ENCODE data around the gene FOXK1.
"Not testable (repeated sequence)": the region's sequence is repeated elsewhere in the genome, so short reads cannot be mapped to it uniquely, and the experiment has no call there.

FOXK1 gene
- total RNA-seq = 143 to 191 (median 182) reads per million in 3 donors

DNA sequence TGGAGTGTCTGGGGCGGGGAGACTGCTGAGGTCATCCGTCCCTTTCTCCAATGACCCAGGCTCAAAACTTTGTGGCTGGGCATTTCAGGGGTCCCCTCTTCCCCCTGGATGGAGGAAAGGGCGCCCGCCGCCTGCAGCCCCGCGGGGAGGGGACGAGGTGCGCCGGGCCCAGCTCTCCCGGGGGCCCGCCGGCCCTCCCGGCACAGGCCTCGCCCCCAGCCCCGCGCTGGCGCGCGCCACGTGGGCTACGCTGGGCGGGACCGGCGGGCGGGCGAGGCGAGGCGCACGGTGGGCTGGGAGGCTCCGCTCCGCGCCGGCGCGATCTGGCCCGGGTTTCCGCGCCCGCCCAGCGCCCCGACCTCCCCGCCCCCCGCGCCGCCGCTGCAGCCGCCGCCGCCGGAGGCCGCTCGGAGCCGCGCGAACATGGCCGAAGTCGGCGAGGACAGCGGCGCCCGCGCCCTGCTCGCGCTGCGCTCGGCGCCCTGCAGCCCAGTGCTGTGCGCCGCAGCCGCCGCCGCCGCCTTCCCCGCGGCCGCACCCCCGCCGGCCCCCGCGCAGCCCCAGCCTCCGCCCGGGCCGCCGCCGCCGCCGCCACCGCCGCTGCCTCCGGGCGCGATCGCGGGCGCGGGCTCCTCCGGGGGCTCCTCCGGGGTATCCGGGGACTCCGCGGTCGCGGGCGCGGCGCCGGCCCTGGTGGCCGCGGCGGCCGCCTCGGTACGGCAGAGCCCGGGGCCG, at the start of gene FOXK1:
FOXK1 (plus strand) TSS at position 410 of the 735 bp plus-strand sequence; CDS start at position 424, 14 bp downstream.
- no peaks in the 10 kb centered on the region for H3K9me3 ChIP-seq (ENCODE audit: control insufficient read depth, low read length)
- H3K27ac ChIP-seq (ENCODE audit: insufficient read depth, low read length, poor library complexity, severe bottlenecking) = peak within 1 kb of the TSS; percentile 94
- peaks cover 25% of the 10 kb centered on the region for H3K4me1 ChIP-seq (ENCODE audit: control insufficient read depth, insufficient read depth, low read length, poor library complexity, severe bottlenecking)
- peak; percentile 58 to 69 (median 61) for DNase-seq
- H3K27me3 ChIP-seq (replicated peaks; ENCODE audit: control insufficient read depth, insufficient read depth, low read length, poor library complexity, severe bottlenecking) = no peaks in the 10 kb centered on the region
- H3K4me3 ChIP-seq (ENCODE audit: insufficient read depth, low read depth, low read length, poor library complexity, severe bottlenecking) = peak within 1 kb of the TSS; percentile 92
- H3K36me3 ChIP-seq (ENCODE audit: control insufficient read depth, insufficient read depth, low read length) = peaks cover 6% of the 10 kb centered on the region

DNA sequence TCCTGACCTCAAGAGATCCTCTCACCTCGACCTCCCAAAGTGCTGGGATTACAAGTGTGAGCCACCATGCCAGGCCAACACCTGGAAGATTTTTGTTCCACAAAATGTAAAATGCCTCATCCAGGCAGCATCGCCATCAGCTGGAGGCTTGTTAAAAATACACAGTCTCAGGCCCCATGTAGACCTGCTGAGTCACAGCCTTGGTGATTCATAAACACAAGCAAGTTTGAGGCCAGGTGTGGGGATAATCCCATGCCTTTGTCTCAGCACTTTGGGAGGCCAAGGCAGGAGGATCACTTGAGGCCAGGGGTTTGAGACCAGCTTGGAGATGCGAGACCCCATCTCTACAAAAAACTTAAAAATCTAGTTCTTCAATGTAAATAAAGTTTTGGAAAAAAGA, 49.1 kb upstream of the FOXK1 start:
- DNase-seq = no peak
- no peak overlapping the region for H3K27ac ChIP-seq (ENCODE audit: insufficient read depth, low read length, poor library complexity, severe bottlenecking)
- H3K9me3 ChIP-seq (ENCODE audit: control insufficient read depth, low read length) = no peaks in the 10 kb centered on the region
- H3K4me3 ChIP-seq (ENCODE audit: insufficient read depth, low read depth, low read length, poor library complexity, severe bottlenecking) = no peak overlapping the region
- H3K36me3 ChIP-seq (ENCODE audit: control insufficient read depth, insufficient read depth, low read length) = no peaks in the 10 kb centered on the region
- H3K4me1 ChIP-seq (ENCODE audit: control insufficient read depth, insufficient read depth, low read length, poor library complexity, severe bottlenecking) = no peaks in the 10 kb centered on the region
- H3K27me3 ChIP-seq (replicated peaks; ENCODE audit: control insufficient read depth, insufficient read depth, low read length, poor library complexity, severe bottlenecking) = no peaks in the 10 kb centered on the region

DNA sequence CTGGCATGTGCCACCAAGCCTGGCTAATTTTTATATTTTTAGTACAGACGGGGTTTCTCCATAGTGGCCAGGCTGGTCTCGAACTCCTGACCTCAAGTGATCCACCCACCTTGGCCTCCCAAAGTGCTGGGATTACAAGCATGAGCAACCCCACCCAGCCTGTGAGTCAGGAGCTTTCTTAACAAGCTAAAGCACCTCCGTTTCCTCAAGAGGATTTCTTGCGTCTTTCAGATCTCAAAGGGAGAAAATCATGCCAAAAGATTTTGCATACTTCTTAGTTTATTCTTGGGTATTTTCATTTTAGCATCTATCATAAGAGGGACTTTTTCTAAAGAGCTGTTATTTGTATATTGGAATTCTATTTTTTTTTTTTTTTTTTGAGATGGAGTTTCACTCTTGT, 47.9 kb upstream of the FOXK1 start:
- Histone ChIP-seq H3K27ac (ENCODE audit: insufficient read depth, low read length, poor library complexity, severe bottlenecking) (no peak overlapping the region), H3K9me3 (ENCODE audit: control insufficient read depth, low read length) (no peaks in the 10 kb centered on the region), H3K36me3 (ENCODE audit: control insufficient read depth, insufficient read depth, low read length) (no peaks in the 10 kb centered on the region), H3K27me3 (replicated peaks; ENCODE audit: control insufficient read depth, insufficient read depth, low read length, poor library complexity, severe bottlenecking) (no peaks in the 10 kb centered on the region), H3K4me3 (ENCODE audit: insufficient read depth, low read depth, low read length, poor library complexity, severe bottlenecking) (no peak overlapping the region), H3K4me1 (ENCODE audit: control insufficient read depth, insufficient read depth, low read length, poor library complexity, severe bottlenecking) (no peaks in the 10 kb centered on the region)
- DNase-seq = no peak

DNA sequence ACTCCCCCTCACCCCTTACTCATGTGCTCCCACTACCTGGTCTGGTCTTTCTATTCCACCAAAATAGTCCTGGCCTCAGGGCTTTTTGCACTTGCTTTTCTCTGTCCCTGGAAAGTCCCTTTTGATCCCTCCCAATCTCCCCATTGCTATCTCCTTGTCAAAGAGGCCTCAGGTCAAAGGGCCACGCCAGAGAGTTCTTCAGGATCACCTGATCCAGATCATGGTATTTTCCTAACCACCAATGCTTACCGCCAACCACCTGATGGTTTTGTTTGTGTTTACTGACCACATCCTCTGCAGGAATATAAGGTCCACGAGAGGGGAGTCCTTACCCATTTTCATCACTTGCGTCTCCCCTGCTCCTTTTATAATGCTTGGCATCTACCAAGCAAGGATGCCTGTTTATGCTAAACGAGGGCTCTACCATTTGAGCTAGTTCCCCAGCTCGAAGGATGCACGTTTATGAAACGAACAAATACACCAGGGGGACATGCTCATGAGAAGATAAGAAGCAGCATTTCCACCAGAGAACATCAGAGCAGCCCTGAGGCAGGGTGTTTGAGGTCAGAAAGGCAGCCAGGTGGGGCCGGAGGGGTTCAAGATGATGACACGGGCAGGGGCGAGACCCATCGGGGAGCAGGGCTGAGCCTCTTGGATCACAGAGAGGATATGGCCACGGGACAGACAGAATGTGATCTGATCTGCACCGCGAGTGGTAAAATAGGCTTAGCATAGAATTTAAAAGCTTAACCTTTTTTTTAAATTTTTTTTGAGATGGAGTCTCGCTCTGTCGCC, 43.1 kb upstream of the FOXK1 start:
- DNase-seq = no peak
- H3K9me3 ChIP-seq (ENCODE audit: control insufficient read depth, low read length) = no peaks in the 10 kb centered on the region
- no peaks in the 10 kb centered on the region for H3K36me3 ChIP-seq (ENCODE audit: control insufficient read depth, insufficient read depth, low read length)
- H3K4me1 ChIP-seq (ENCODE audit: control insufficient read depth, insufficient read depth, low read length, poor library complexity, severe bottlenecking) = peaks cover 10% of the 10 kb centered on the region
- H3K4me3 ChIP-seq (ENCODE audit: insufficient read depth, low read depth, low read length, poor library complexity, severe bottlenecking) = no peak overlapping the region
- no peak overlapping the region for H3K27ac ChIP-seq (ENCODE audit: insufficient read depth, low read length, poor library complexity, severe bottlenecking)
- H3K27me3 ChIP-seq (replicated peaks; ENCODE audit: control insufficient read depth, insufficient read depth, low read length, poor library complexity, severe bottlenecking) = no peaks in the 10 kb centered on the region

DNA sequence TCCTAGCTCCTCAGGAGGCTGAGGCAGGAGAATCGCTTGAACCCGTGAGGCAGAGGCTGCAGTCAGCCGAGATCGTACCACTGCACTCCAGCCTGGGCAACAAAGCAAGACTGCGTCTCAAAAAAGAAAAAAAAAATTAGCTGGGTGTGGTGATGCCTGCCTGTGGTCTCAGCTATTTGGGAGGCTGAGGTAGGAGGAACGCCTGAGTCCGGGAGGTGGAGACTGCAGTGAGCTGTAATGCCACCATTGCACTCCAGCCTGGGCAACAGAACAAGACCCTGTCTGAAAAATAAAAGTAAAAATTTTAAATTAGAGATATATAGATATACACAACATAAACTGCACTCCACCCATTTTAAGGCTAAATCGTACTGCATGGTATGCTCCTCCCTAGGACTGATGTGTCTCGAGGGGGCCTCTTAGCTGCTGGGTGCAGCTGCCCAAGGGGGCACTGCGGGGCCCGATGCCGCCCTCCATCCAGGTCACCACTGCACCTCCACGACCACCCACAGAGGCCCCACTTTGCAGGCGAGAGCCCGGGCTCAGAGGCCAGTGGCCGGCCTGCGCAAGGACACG, 40.9 kb upstream of the FOXK1 start:
- H3K4me3 ChIP-seq (ENCODE audit: insufficient read depth, low read depth, low read length, poor library complexity, severe bottlenecking) = peak overlapping the region; percentile 60
- no peaks in the 10 kb centered on the region for H3K36me3 ChIP-seq (ENCODE audit: control insufficient read depth, insufficient read depth, low read length)
- no peaks in the 10 kb centered on the region for H3K9me3 ChIP-seq (ENCODE audit: control insufficient read depth, low read length)
- peaks cover 10% of the 10 kb centered on the region for H3K4me1 ChIP-seq (ENCODE audit: control insufficient read depth, insufficient read depth, low read length, poor library complexity, severe bottlenecking)
- H3K27me3 ChIP-seq (replicated peaks; ENCODE audit: control insufficient read depth, insufficient read depth, low read length, poor library complexity, severe bottlenecking) = no peaks in the 10 kb centered on the region
- no peak for DNase-seq
- peak overlapping the region; percentile 64 for H3K27ac ChIP-seq (ENCODE audit: insufficient read depth, low read length, poor library complexity, severe bottlenecking)

DNA sequence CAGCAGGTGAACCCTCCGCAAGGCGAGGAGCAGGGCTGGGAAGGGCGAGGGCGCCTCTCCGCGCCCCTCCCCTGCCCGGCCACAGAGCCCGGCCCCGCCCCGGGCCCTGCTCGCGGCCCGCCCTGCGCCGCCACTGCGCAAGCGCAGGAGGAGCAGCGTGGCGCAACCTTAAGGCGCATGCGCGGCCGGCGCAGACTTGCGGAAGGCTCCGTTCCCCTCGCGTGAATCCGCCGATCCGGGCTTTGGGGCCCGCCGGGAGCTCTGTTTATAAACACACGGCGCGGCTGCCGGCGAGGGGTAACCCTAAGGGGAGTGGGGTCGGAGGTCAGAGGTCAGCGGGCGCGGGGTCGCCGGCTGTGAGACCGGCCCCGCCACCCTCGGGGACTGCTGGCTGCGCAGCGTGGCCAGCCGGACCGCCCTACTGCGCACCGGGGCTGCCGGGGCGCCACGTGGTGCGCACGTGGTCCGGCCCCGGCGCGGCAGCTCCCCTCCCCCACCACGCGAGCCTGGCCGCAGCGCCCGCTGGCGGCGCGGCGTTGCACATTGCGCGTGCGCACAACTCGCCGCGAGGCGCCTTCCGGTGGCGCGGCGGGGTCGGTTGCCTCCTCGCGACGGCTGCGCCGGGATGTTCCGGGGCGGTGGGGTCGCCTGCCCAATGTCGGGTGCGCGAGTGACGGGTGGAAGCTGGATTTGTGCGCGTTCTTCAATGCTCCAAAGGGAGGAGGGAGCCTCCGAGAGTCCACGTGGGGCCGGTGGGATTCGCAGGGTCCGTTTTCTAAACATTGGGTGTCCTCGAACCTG, 40.2 kb upstream of the FOXK1 start:
- H3K9me3 ChIP-seq (ENCODE audit: control insufficient read depth, low read length) = no peaks in the 10 kb centered on the region
- DNase-seq = peak; percentile 88 to 92 (median 90)

DNA sequence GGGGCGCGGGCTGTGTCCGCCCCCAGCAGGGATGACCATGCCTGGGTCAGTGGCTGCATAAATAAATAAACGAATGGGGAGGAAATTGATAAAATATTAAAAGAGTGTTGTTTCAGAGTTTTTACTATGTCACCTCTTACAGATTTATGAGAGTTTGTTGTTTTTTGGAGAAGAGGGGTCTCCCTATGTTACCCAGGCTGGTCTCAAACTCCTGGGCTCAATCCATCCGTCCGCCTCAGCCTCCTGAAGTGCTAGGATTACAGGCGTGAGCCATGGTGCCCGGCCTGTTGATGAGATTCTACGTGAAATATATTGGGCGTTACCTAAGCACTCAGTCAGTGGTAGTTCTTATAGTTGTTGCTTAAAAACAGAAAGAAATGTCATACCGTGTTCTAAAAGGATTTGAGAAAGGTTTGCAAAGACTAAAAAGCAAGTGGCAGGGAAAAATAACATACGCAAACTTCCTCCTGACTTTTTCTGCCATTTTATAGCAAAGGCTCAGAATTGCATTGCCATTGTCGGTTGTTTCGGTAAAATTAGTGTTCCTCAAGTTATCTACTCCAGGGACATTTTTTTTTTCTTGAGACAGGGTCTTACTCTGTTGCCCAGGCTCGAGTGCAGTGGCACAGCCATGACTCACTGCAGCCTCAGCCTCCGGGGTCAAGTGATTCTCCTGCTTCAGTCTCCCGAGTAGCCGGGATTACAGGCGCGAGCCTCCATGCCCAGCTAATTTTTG, 39.5 kb upstream of the FOXK1 start:
- Histone ChIP-seq H3K27ac (ENCODE audit: insufficient read depth, low read length, poor library complexity, severe bottlenecking) (peak overlapping the region; percentile 75), H3K27me3 (replicated peaks; ENCODE audit: control insufficient read depth, insufficient read depth, low read length, poor library complexity, severe bottlenecking) (no peaks in the 10 kb centered on the region), H3K4me1 (ENCODE audit: control insufficient read depth, insufficient read depth, low read length, poor library complexity, severe bottlenecking) (peaks cover 10% of the 10 kb centered on the region), H3K36me3 (ENCODE audit: control insufficient read depth, insufficient read depth, low read length) (no peaks in the 10 kb centered on the region), H3K4me3 (ENCODE audit: insufficient read depth, low read depth, low read length, poor library complexity, severe bottlenecking) (peak overlapping the region; percentile 54), H3K9me3 (ENCODE audit: control insufficient read depth, low read length) (no peaks in the 10 kb centered on the region)
- DNase-seq = no peak

More for the DNA sequence above, 40.2 kb upstream of the FOXK1 start:
- Histone ChIP-seq H3K4me3 (ENCODE audit: insufficient read depth, low read depth, low read length, poor library complexity, severe bottlenecking) (peak overlapping the region; percentile 60), H3K4me1 (ENCODE audit: control insufficient read depth, insufficient read depth, low read length, poor library complexity, severe bottlenecking) (peaks cover 10% of the 10 kb centered on the region), H3K27me3 (replicated peaks; ENCODE audit: control insufficient read depth, insufficient read depth, low read length, poor library complexity, severe bottlenecking) (no peaks in the 10 kb centered on the region), H3K36me3 (ENCODE audit: control insufficient read depth, insufficient read depth, low read length) (no peaks in the 10 kb centered on the region), H3K27ac (ENCODE audit: insufficient read depth, low read length, poor library complexity, severe bottlenecking) (peak overlapping the region; percentile 75)

DNA sequence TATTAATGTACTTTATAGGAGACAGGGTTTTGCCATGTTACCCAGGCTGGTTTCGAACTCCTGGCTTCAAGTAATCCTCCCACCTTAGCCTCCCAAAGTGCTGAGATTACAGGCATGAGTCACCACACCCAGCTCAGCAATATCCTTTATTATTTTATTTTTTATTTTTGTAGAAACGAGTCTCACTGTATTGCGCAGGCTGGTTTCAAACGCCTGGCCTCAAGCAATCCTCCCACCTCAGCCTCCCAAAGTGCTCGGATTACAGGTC, 39.0 kb upstream of the FOXK1 start:
- not testable (repeated sequence) for H3K27ac ChIP-seq (ENCODE audit: insufficient read depth, low read length, poor library complexity, severe bottlenecking); H3K36me3 ChIP-seq (ENCODE audit: control insufficient read depth, insufficient read depth, low read length); H3K4me1 ChIP-seq (ENCODE audit: control insufficient read depth, insufficient read depth, low read length, poor library complexity, severe bottlenecking); H3K27me3 ChIP-seq (replicated peaks; ENCODE audit: control insufficient read depth, insufficient read depth, low read length, poor library complexity, severe bottlenecking); DNase-seq; H3K4me3 ChIP-seq (ENCODE audit: insufficient read depth, low read depth, low read length, poor library complexity, severe bottlenecking); H3K9me3 ChIP-seq (ENCODE audit: control insufficient read depth, low read length)

DNA sequence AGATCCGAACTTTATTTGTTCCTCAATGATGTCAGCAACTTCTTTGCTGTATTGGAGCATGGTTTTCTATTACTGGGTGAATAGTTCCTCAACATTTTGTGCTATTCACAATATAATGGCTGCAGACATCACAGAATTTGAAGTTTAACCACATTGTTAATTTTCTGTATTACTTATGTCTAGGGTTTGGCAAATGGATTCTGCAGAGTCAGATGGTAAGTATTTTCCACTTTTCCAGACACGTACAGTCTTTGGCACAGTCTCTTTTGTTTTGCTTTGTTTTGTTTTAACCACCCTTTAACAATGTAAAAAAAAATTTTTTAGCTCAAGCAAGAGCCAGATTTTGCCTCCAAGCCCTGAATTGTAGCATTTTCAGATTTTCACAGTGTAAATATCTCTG, 36.8 kb upstream of the FOXK1 start:
- Histone ChIP-seq H3K27ac (ENCODE audit: insufficient read depth, low read length, poor library complexity, severe bottlenecking) (no peak overlapping the region), H3K4me1 (ENCODE audit: control insufficient read depth, insufficient read depth, low read length, poor library complexity, severe bottlenecking) (peaks cover 10% of the 10 kb centered on the region), H3K9me3 (ENCODE audit: control insufficient read depth, low read length) (no peaks in the 10 kb centered on the region), H3K27me3 (replicated peaks; ENCODE audit: control insufficient read depth, insufficient read depth, low read length, poor library complexity, severe bottlenecking) (no peaks in the 10 kb centered on the region), H3K4me3 (ENCODE audit: insufficient read depth, low read depth, low read length, poor library complexity, severe bottlenecking) (no peak overlapping the region), H3K36me3 (ENCODE audit: control insufficient read depth, insufficient read depth, low read length) (no peaks in the 10 kb centered on the region)
- no peak for DNase-seq
